Measurements from ENCODE around the gene LSM12.

The LSM12 gene

DNA sequence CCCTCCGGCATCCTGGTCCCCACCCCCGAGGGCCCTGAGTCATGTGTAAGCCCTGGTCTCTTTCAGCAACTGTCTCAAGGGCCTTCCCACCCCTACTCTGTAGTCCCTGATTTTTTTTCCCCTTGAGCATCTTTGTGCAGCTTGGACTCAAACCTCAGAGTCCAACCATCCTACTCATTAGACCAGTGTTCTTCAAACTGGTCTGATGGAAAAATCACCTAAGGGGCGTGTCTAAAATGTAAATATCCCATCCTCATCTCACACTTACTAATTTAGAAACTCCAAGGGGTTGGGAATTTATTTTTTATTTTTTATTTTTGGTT is 4.7 kb upstream of the LSM12 start:
- Histone ChIP-seq H3K36me3 (ENCODE audit: control insufficient read depth, insufficient read depth, low read length) (peaks cover 24% of the 10 kb centered on the region), H3K4me1 (ENCODE audit: control insufficient read depth, insufficient read depth, low read length) (peaks cover 18% of the 10 kb centered on the region), H3K27ac (ENCODE audit: low read depth, low read length) (peak overlapping the region; percentile 65; the same call in 1 of the 2 replicates), H3K27me3 (ENCODE audit: control insufficient read depth, insufficient read depth, low read length) (no peaks in the 10 kb centered on the region), H3K4me3 (ENCODE audit: low read depth, low read length) (peak overlapping the region; percentile 75), H3K9me3 (ENCODE audit: control insufficient read depth, insufficient read depth, low read depth, low read length) (no peaks in the 10 kb centered on the region), H3K9ac (ENCODE audit: low read length) (peak overlapping the region; percentile 86)

DNA sequence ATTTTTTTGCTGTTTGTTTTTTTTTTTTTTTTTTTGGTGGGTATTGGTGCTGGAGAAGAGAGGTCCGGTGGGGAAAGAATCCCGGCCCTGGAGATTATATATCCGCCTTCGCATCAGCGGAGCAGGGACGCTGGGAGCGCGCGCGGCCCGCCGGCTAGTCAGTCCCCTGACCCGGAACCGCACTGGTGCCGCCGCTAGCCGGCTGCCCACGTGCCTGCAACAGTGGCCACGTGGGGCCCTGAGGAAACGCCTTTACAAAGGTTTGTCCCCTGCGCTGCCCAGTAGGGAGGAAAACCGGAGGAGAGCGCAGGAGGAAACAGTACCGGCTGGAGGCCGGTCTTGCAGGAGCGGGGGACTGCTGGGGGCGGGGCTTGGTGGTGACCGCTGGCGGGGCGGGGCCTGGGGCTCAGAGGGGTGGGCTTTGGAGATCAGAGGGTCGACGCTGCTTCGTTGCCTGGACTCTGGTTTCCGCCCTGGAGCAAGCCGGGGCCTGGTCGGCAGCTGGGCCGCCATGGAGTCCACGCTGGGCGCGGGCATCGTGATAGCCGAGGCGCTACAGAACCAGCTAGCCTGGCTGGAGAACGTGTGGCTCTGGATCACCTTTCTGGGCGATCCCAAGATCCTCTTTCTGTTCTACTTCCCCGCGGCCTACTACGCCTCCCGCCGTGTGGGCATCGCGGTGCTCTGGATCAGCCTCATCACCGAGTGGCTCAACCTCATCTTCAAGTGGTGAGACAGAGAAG is 4.2 kb upstream of the LSM12 start, which contains the start of gene G6PC3:
Gene G6PC3, plus strand, starts transcription at position 281 of the 743 bp plus-strand sequence. Its CDS starts 231 bp downstream, at position 512.
- no peaks in the 10 kb centered on the region for H3K9me3 ChIP-seq (ENCODE audit: control insufficient read depth, insufficient read depth, low read depth, low read length)
- no peaks in the 10 kb centered on the region for H3K27me3 ChIP-seq (ENCODE audit: control insufficient read depth, insufficient read depth, low read length)
- H3K4me1 ChIP-seq (ENCODE audit: control insufficient read depth, insufficient read depth, low read length): peaks cover 18% of the 10 kb centered on the region
- peak within 1 kb of the TSS; percentile 80 for H3K4me3 ChIP-seq (ENCODE audit: low read depth, low read length)
- peaks cover 19% of the 10 kb centered on the region for H3K36me3 ChIP-seq (ENCODE audit: control insufficient read depth, insufficient read depth, low read length)
- H3K27ac ChIP-seq (ENCODE audit: low read depth, low read length): peak within 1 kb of the TSS; percentile 79; the same call in 1 of the 2 replicates
- H3K9ac ChIP-seq (ENCODE audit: low read length): peak within 1 kb of the TSS; percentile 86

DNA sequence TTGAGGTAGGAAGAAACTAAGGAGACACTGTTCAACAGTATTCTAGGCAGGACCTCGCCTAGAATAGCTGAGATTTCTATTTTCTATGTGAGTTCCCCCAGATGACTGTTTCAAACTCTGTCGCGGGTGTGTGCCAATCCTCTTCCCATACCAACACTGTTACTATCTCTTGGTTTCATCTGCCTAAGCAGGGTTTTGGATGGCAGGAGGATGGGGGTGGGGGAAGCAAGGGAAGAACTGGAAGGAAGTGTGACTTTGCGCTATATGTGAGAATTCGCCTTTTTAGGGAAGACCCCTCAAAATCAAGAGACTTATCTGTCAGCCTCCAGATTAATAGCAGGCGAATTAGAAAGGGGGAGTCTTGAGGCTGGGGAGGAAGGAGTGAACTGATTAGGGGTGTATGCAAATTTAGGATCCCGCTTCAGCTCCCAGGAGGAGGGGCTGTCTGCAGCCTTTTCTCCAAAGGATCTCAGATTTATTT is 3.5 kb upstream of the LSM12 start:
- Histone ChIP-seq H3K36me3 (ENCODE audit: control insufficient read depth, insufficient read depth, low read length) (peaks cover 13% of the 10 kb centered on the region), H3K27ac (ENCODE audit: low read depth, low read length) (peak overlapping the region; percentile 79; the same call in 1 of the 2 replicates), H3K9me3 (ENCODE audit: control insufficient read depth, insufficient read depth, low read depth, low read length) (no peaks in the 10 kb centered on the region), H3K4me3 (ENCODE audit: low read depth, low read length) (peak overlapping the region; percentile 80), H3K9ac (ENCODE audit: low read length) (peak overlapping the region; percentile 76), H3K27me3 (ENCODE audit: control insufficient read depth, insufficient read depth, low read length) (no peaks in the 10 kb centered on the region), H3K4me1 (ENCODE audit: control insufficient read depth, insufficient read depth, low read length) (peaks cover 18% of the 10 kb centered on the region)

DNA sequence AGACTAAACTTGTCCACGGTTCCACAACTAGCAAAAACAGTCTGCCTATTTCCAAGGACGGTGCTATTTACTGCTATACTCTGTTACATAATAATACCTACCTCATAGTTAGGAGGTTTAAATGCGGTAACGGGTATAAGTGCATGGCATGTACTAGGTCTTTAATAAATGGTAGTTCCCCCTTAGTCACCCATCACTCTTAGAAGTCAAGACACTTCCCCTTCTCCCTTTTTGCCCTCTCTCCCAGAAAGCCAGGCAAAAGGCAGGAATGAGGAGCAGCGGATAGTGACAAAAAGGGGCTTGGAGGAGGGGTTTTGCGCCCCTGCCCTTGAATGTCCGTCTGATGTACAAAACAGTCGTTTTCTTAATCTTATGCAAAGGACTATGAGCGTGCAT is 1.1 kb upstream of the LSM12 start:
- H3K27me3 ChIP-seq (ENCODE audit: control insufficient read depth, insufficient read depth, low read length): no peaks in the 10 kb centered on the region
- peaks cover 23% of the 10 kb centered on the region for H3K4me1 ChIP-seq (ENCODE audit: control insufficient read depth, insufficient read depth, low read length)
- peaks cover 17% of the 10 kb centered on the region for H3K36me3 ChIP-seq (ENCODE audit: control insufficient read depth, insufficient read depth, low read length)
- no peak overlapping the region for H3K27ac ChIP-seq (ENCODE audit: low read depth, low read length)
- H3K9ac ChIP-seq (ENCODE audit: low read length): no peak overlapping the region
- no peaks in the 10 kb centered on the region for H3K9me3 ChIP-seq (ENCODE audit: control insufficient read depth, insufficient read depth, low read depth, low read length)
- no peak overlapping the region for H3K4me3 ChIP-seq (ENCODE audit: low read depth, low read length)

DNA sequence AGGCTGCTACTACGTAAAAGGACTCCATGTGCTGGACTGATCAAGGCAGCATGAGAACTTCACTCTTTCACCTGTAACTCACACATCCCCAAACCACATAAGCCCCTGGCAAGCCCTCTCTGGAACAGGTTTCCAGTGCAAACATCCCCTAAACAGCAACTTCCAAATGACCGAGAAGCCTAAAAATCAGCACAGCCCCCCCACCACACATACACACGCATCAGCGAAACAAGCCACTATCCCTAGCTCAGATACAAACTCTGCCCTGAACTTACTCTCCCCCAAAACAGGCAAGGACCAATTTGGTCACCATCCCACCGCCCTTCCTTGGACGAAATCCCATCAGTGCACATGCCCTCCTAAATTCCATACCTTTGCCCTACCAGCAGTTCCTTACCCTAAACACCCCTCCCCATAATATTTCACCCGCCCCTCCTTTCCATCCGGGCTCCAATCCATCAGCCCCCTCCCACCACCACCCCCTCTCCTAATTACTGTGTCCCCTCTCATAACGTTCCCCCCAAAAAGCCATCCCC is 735 bp downstream of the LSM12 start:
- Histone ChIP-seq H3K4me3 (ENCODE audit: low read depth, low read length) (peak overlapping the region; percentile 90), H3K9me3 (ENCODE audit: control insufficient read depth, insufficient read depth, low read depth, low read length) (no peaks in the 10 kb centered on the region), H3K27me3 (ENCODE audit: control insufficient read depth, insufficient read depth, low read length) (no peaks in the 10 kb centered on the region), H3K4me1 (ENCODE audit: control insufficient read depth, insufficient read depth, low read length) (peaks cover 14% of the 10 kb centered on the region), H3K9ac (ENCODE audit: low read length) (peak overlapping the region; percentile 98), H3K36me3 (ENCODE audit: control insufficient read depth, insufficient read depth, low read length) (peaks cover 32% of the 10 kb centered on the region), H3K27ac (ENCODE audit: low read depth, low read length) (peak overlapping the region; percentile 99)

DNA sequence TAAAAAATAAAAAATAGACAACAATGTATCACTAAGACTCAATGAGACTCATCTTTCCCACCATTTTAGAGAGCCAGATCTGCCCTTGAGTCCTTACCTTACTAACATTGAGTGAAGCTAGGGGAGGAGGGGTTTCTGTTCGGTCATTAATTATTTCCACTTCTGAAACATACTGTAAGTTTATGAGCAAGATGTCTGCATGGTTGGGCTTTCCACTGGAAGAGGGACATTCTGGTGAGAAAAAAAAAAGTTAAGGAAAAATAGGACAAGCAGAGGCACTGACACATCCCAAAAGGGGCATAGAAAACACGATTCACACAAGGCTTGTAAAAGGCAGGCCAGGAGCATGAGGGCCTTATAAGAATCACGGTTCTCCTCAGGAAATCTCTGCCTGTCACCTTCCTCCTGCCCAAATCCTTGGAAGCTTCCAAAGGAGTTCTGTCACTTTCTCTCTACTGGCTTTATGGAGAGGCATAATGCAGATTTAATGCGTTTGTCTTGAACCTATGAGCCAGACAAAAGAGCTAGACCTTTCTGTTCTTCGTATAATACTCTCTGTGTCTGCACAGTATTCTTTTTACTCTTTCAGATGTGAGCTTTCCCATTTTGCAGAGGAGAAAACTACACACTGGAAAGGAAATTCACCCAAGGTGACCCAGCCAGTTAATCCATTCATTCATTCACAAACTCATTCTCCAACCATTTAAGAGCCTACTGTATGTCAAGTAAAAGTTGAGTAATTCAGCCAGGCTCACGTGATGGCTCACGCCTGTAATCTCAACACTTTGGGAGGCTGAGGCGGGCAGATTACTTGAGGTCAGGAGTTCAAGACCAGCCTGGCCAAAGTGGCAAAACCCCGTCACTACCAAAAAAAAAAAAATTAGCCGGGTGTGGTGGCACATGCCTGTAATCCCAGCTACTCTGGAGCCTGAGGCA is 2.5 kb downstream of the LSM12 start:
- Histone ChIP-seq H3K4me1 (ENCODE audit: control insufficient read depth, insufficient read depth, low read length) (peaks cover 14% of the 10 kb centered on the region), H3K4me3 (ENCODE audit: low read depth, low read length) (peak overlapping the region; percentile 18; the same call in 1 of the 2 replicates), H3K27me3 (ENCODE audit: control insufficient read depth, insufficient read depth, low read length) (no peaks in the 10 kb centered on the region), H3K27ac (ENCODE audit: low read depth, low read length) (no peak overlapping the region), H3K9ac (ENCODE audit: low read length) (no peak overlapping the region), H3K9me3 (ENCODE audit: control insufficient read depth, insufficient read depth, low read depth, low read length) (no peaks in the 10 kb centered on the region), H3K36me3 (ENCODE audit: control insufficient read depth, insufficient read depth, low read length) (peaks cover 46% of the 10 kb centered on the region)

DNA sequence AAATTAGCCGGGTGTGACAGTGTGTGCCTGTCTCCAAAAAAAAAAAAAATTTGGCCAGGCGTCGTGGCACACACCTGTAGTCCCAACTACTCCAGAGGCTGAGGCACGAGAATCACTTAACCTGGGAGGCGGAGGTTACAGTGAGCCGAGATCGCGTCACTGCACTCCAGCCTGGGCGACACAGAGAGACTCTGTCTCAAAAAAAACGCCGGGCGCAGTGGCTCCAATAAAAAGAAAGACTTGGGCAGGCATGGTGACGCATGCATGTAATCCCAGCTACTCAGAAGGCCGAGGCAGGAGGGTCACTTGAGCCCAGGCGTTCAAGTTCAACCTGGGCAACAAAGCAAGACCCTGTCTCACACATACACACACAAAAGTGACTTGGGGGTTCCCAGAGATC is 3.6 kb downstream of the LSM12 start:
- Histone ChIP-seq H3K36me3 (ENCODE audit: control insufficient read depth, insufficient read depth, low read length) (peaks cover 55% of the 10 kb centered on the region), H3K9ac (ENCODE audit: low read length) (no peak overlapping the region), H3K4me1 (ENCODE audit: control insufficient read depth, insufficient read depth, low read length) (peaks cover 14% of the 10 kb centered on the region), H3K9me3 (ENCODE audit: control insufficient read depth, insufficient read depth, low read depth, low read length) (no peaks in the 10 kb centered on the region), H3K27ac (ENCODE audit: low read depth, low read length) (no peak overlapping the region), H3K27me3 (ENCODE audit: control insufficient read depth, insufficient read depth, low read length) (no peaks in the 10 kb centered on the region), H3K4me3 (ENCODE audit: low read depth, low read length) (no peak overlapping the region)

DNA sequence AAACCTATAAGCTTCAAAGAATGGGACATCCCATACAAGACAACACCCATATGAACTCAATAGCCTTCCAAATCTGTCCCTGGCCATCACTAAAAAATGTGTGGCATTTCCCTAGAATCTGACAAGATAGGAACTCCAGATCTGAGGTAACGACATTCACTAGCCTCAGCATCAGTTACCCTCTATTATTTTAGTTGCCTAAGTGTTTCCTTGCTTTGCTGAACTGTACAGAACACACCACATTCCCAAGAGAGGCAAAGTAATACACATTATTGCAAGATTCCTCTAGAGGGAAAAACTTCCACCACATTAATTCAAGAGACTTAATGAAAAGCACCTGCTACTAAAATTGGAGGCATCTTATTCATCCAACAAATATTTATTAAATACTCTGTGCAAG is 5.0 kb downstream of the LSM12 start:
- H3K27ac ChIP-seq (ENCODE audit: low read depth, low read length): no peak overlapping the region
- H3K4me1 ChIP-seq (ENCODE audit: control insufficient read depth, insufficient read depth, low read length): peaks cover 5% of the 10 kb centered on the region; the same call in 1 of the 2 replicates
- H3K9ac ChIP-seq (ENCODE audit: low read length): no peak overlapping the region
- H3K9me3 ChIP-seq (ENCODE audit: control insufficient read depth, insufficient read depth, low read depth, low read length): no peaks in the 10 kb centered on the region
- peaks cover 60% of the 10 kb centered on the region for H3K36me3 ChIP-seq (ENCODE audit: control insufficient read depth, insufficient read depth, low read length)
- no peaks in the 10 kb centered on the region for H3K27me3 ChIP-seq (ENCODE audit: control insufficient read depth, insufficient read depth, low read length)
- H3K4me3 ChIP-seq (ENCODE audit: low read depth, low read length): no peak overlapping the region

DNA sequence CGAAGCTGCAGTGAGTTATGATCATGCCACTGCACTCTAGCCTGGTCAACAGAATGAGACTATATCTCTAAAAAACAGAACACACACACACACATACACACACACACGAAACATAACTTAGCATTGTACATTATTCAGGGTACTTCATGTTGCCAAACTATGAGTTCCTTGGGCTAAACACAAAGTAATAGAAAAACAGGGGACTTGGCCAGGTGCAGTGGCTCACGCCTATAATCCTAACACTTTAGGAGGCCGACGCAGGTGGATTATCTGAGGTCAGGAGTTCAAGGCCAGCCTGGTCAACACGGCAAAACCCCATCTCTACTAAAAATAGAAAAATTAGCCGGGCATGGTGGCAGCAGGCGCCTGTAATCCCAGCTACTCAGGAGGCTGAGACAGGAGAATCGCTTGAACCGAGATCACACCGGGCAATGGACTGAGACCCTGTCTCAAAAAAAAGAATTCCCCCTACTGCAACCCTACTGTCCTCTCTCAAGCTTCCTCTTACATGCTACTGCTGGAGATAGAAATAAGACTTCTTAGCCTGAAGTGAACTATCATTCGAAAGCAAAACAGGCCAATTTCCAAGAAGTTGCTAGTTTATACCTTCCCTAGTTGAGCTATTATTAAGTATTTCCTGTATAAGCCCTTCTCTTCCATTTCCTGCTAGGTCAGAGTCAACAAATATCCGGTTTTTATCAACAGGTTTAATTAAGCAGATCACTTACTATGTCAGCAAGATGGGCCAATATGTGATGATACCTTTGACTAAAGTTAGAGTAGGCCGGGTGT is 7.2 kb downstream of the LSM12 start:
- Histone ChIP-seq H3K4me3 (ENCODE audit: low read depth, low read length) (no peak overlapping the region), H3K27me3 (ENCODE audit: control insufficient read depth, insufficient read depth, low read length) (no peaks in the 10 kb centered on the region), H3K36me3 (ENCODE audit: control insufficient read depth, insufficient read depth, low read length) (peaks cover 71% of the 10 kb centered on the region), H3K9me3 (ENCODE audit: control insufficient read depth, insufficient read depth, low read depth, low read length) (no peaks in the 10 kb centered on the region), H3K4me1 (ENCODE audit: control insufficient read depth, insufficient read depth, low read length) (peaks cover 5% of the 10 kb centered on the region; the same call in 1 of the 2 replicates), H3K27ac (ENCODE audit: low read depth, low read length) (no peak overlapping the region), H3K9ac (ENCODE audit: low read length) (no peak overlapping the region)

DNA sequence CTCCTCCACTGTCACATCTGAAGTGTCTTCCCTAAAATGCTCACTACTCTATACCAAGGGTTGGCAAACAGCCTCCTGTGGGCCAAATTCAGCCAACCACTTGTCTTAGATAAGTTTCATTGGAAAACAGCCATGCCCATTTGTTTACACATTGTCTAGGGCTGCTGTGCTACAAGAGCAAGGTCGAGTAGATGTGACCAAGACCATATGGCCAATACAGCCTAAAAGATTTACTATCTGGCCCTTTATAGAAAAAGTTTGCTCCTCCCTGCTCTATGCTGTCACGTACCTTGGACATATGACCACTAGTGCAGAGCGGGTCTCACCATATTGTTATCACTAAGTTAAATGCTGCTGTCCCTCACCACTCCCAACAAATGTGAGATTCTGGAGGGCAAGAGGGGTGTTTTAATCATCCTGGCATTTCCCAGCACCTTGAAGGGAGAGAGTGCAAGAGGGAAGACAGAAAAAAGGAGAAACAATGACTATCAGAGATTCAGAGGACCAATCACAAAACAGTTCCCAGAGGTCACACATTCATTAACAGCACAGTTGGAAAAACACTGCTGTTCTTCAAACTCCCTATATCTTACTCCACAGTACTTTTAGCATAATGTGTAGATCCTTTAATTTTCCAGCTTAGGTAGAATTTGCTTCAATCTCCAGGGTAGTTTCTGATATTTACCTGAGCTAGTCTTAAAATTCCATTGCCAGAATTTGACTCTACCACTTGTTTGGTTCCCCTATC is 13.2 kb downstream of the LSM12 start:
- H3K4me1 ChIP-seq (ENCODE audit: control insufficient read depth, insufficient read depth, low read length): no peaks in the 10 kb centered on the region
- peaks cover 76% of the 10 kb centered on the region for H3K36me3 ChIP-seq (ENCODE audit: control insufficient read depth, insufficient read depth, low read length)
- H3K9me3 ChIP-seq (ENCODE audit: control insufficient read depth, insufficient read depth, low read depth, low read length): no peaks in the 10 kb centered on the region
- no peak overlapping the region for H3K27ac ChIP-seq (ENCODE audit: low read depth, low read length)
- H3K27me3 ChIP-seq (ENCODE audit: control insufficient read depth, insufficient read depth, low read length): no peaks in the 10 kb centered on the region
- H3K4me3 ChIP-seq (ENCODE audit: low read depth, low read length): no peak overlapping the region
- no peak overlapping the region for H3K9ac ChIP-seq (ENCODE audit: low read length)

All from HUES6 (cell line).